A549 (cell line): ENCODE data around the gene SSH2. TPM values are rescaled to one million over a fixed set of nuclear protein-coding genes. Genes with fewer than 3 reads are reported as not detected.

Experiments
- ATAC-seq, 2 experiments: fragments of 200-7000 bp in 1 of 2; fragments of >200 bp in 1 of 2; cut with Nextera tagmentation in 1 of 2; cut with Tn5 transposase in 1 of 2; 3 replicates each; pipeline versions ENCODE4 v1.8.0 to v1.9.1; 2018 to 2020; ENCODE audit warnings: mild to moderate bottlenecking in 1 of 2, moderate library complexity in 1 of 2
- CTCF ChIA-PET: fragments of 300-600 bp; sonication (Branson Sonifier 250); formaldehyde crosslinking; extraction: SDS; loops from one replicate; lab custom pipeline; 2021; ENCODE audit warnings: antibody characterized with exemption, inconsistent platforms; lab: Yijun Ruan, JAX
- POLR2A ChIA-PET: fragments of 350-600 bp; formaldehyde crosslinking; extraction: SDS; loops from one replicate; lab custom pipeline; 2021; ENCODE audit warnings: antibody characterized with exemption, inconsistent platforms; lab: Yijun Ruan, JAX
- DNase-seq, 2 experiments: peaks; one replicate each; pipeline versions ENCODE4 v3.0.0 to v3.0.0-alpha.2; 2011 to 2016; ENCODE audit warnings: low read depth in 1 of 2, low spot score in 1 of 2
- FAIRE-seq: peaks from 2 replicates; lab custom pipeline; 2011; peaks lifted over from hg19 to GRCh38; lab: Jason Lieb, UNC
- H3K27ac ChIP-seq, 2 experiments: fragments of >200 bp; sonication (Bioruptor Twin); formaldehyde crosslinking; 3 replicates each; pipeline ENCODE4 v1.5.1; 2016 to 2017
- H3K4me1 ChIP-seq: fragments of >200 bp; sonication (Bioruptor Twin); formaldehyde crosslinking; 3 replicates; pipeline ENCODE4 v1.6.1; 2016
- H3K4me2 ChIP-seq: fragments of >200 bp; sonication (Bioruptor Twin); formaldehyde crosslinking; 3 replicates; pipeline ENCODE4 v1.6.1; 2016
- H3K4me3 ChIP-seq: fragments of >200 bp; sonication (Bioruptor Twin); formaldehyde crosslinking; 3 replicates; pipeline ENCODE4 v1.5.1; 2016
- H3K9me3 ChIP-seq: fragments of >200 bp; sonication (Bioruptor Twin); formaldehyde crosslinking; 3 replicates; pipeline ENCODE4 v1.6.1; 2016
- CBX8 ChIP-seq: fragments of 200-600 bp; sonication (generic); IDR thresholded peaks from 2 replicates; pipeline ENCODE4 v1.6.1; 2016
- CEBPB ChIP-seq, 2 experiments: fragments of >200 bp in 1 of 2; sonication (Bioruptor Twin) in 1 of 2; formaldehyde crosslinking in 1 of 2; IDR thresholded peaks; 2 replicates each; pipeline ENCODE4 v1.6.1; 2012 to 2016
- CTCF ChIP-seq: fragments of >200 bp; sonication (Bioruptor Twin); formaldehyde crosslinking; IDR thresholded peaks from 3 replicates; pipeline ENCODE4 v1.5.1; 2016
- EHF ChIP-seq: fragments of 250-450 bp; sonication (Bioruptor Pico); IDR thresholded peaks from 2 replicates; pipeline ENCODE4 v1.5.0; 2020; ENCODE audit warnings: mild to moderate bottlenecking
- FOSB ChIP-seq: fragments of 250-450 bp; sonication (Bioruptor Pico); IDR thresholded peaks from 2 replicates; pipeline ENCODE4 v1.5.0; 2020; ENCODE audit warnings: mild to moderate bottlenecking, moderate library complexity
- FOXS1 ChIP-seq: fragments of 250-450 bp; sonication (Bioruptor Pico); IDR thresholded peaks from 2 replicates; pipeline ENCODE4 v1.5.0; 2020; ENCODE audit warnings: mild to moderate bottlenecking, moderate library complexity
- HMGXB4 ChIP-seq: fragments of 250-450 bp; sonication (Bioruptor Pico); IDR thresholded peaks from 2 replicates; pipeline ENCODE4 v1.5.0; 2021; ENCODE audit warnings: mild to moderate bottlenecking, moderate library complexity, borderline replicate concordance
- HOXA7 ChIP-seq: fragments of 250-450 bp; sonication (Bioruptor Pico); IDR thresholded peaks from 2 replicates; pipeline ENCODE4 v1.5.0; 2020; ENCODE audit warnings: mild to moderate bottlenecking, moderate library complexity
- KDM5A ChIP-seq: fragments of 200-600 bp; sonication (generic); IDR thresholded peaks from 2 replicates; pipeline ENCODE4 v1.6.1; 2016; ENCODE audit warnings: antibody characterized with exemption, mild to moderate bottlenecking
- MAZ ChIP-seq: fragments of 150-350 bp; IDR thresholded peaks from 2 replicates; pipeline ENCODE4 v1.6.1; 2014; ENCODE audit warnings: antibody characterized with exemption, low read depth, low read length, borderline replicate concordance
- NFE2L2 ChIP-seq: fragments of 150-350 bp; conservative IDR thresholded peaks from 2 replicates; pipeline ENCODE4 v1.6.1; 2014; ENCODE audit warnings: low read length
- NPAS2 ChIP-seq: fragments of 250-450 bp; sonication (Bioruptor Pico); IDR thresholded peaks from 2 replicates; pipeline ENCODE4 v1.8.0; 2022; ENCODE audit warnings: mild to moderate bottlenecking, moderate library complexity, borderline replicate concordance
- NR3C1 ChIP-seq: fragments of >200 bp; sonication (Bioruptor Twin); formaldehyde crosslinking; IDR thresholded peaks from 3 replicates; pipeline ENCODE4 v1.6.1; 2017
- PBX3 ChIP-seq: IDR thresholded peaks from 2 replicates; pipeline ENCODE4 v1.6.1; 2012
- RARB ChIP-seq: fragments of 250-450 bp; sonication (Bioruptor Pico); IDR thresholded peaks from 2 replicates; pipeline ENCODE4 v1.8.0; 2021; ENCODE audit warnings: mild to moderate bottlenecking, moderate library complexity
- RNF2 ChIP-seq: fragments of 200-600 bp; sonication (generic); IDR thresholded peaks from 2 replicates; pipeline ENCODE4 v1.6.1; 2016; ENCODE audit warnings: low read depth, mild to moderate bottlenecking, antibody characterized with exemption, moderate library complexity, borderline replicate concordance
- SREBF2 ChIP-seq: fragments of 450-650 bp; IDR thresholded peaks from 2 replicates; pipeline ENCODE4 v1.6.1; 2014; ENCODE audit warnings: mild to moderate bottlenecking, moderate library complexity
- TFCP2L1 ChIP-seq: fragments of 250-450 bp; sonication (Bioruptor Pico); IDR thresholded peaks from 2 replicates; pipeline ENCODE4 v1.5.0; 2021; ENCODE audit warnings: mild to moderate bottlenecking
- TP53 ChIP-seq: fragments of 250-450 bp; sonication (Bioruptor Pico); IDR thresholded peaks from 2 replicates; pipeline ENCODE4 v1.5.0; 2021; ENCODE audit warnings: mild to moderate bottlenecking, moderate library complexity
- WGBS: methylation state at CpG from one replicate; pipeline ENCODE4 v1.1.6; 2017; ENCODE audit errors: missing lambda C conversion rate; 5-methylcytosine and 5-hydroxymethylcytosine counted together
- polyA plus RNA-seq, 4 experiments: library from polyadenylated mRNA; depleted of rRNA in 3 of 4; stranded (reverse); fragments of >200 nt; fragmentation: RNase III in 1 of 4; extraction: RNeasy Plus Mini Kit Qiagen cat#74134 plus additional on column Dnase treatment in 1 of 4; gene quantifications; 2 replicates in 3 of 4; 3 replicates in 1 of 4; pipeline ENCODE4 v1.2.3, GENCODE V29; 2011 to 2017
- TF ChIP-seq, protein P1 (sequence below): fragments of >200 bp; sonication (Bioruptor Twin); formaldehyde crosslinking; IDR thresholded peaks from 3 replicates; pipeline ENCODE4 v1.6.1; 2016
- TF ChIP-seq, protein P2 (sequence below): IDR thresholded peaks from 2 replicates; pipeline ENCODE4 v1.6.1; 2012; ENCODE audit warnings: low read depth, borderline replicate concordance
- TF ChIP-seq, protein P3 (sequence below): fragments of 250-450 bp; sonication (Bioruptor Pico); IDR thresholded peaks from 2 replicates; pipeline ENCODE4 v1.5.0; 2020; ENCODE audit warnings: low read depth, mild to moderate bottlenecking, moderate library complexity

The SSH2 gene
- polyA plus RNA-seq, 2 of the 4 experiments (the other 2 are of a cell fraction): 20.7 to 24.5 TPM

GRCh38 chr17:29615492-29616299 is 314.3 kb downstream of the SSH2 start:
- Histone ChIP-seq H3K4me2 (peak overlapping the region; percentile 55), H3K9me3 (no peaks in the 10 kb centered on the region), H3K4me1 (peaks cover 45% of the 10 kb centered on the region), H3K4me3 (no peak overlapping the region), H3K27ac (peak overlapping the region in 1 of 2 experiments; percentile 18; a peak in 1 of 6 replicates)
- TF ChIP-seq CTCF (no peak), RNF2 (no peak), NR3C1 (no peak), TP53 (no peak), MAZ (no peak), NPAS2 (CRISPR knock-in tag) (no peak), TFCP2L1 (CRISPR knock-in tag) (no peak), RARB (CRISPR knock-in tag) (no peak), HOXA7 (CRISPR knock-in tag) (no peak), NFE2L2 (no peak), CBX8 (no peak), HMGXB4 (CRISPR knock-in tag) (no peak), FOSB (no peak), FOXS1 (no peak), CEBPB (IDR thresholded peaks at IDR 0.05) (no peak)
- TF ChIP-seq, protein P1, sequence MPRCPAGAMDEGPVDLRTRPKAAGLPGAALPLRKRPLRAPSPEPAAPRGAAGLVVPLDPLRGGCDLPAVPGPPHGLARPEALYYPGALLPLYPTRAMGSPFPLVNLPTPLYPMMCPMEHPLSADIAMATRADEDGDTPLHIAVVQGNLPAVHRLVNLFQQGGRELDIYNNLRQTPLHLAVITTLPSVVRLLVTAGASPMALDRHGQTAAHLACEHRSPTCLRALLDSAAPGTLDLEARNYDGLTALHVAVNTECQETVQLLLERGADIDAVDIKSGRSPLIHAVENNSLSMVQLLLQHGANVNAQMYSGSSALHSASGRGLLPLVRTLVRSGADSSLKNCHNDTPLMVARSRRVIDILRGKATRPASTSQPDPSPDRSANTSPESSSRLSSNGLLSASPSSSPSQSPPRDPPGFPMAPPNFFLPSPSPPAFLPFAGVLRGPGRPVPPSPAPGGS: no peak
- TF ChIP-seq, protein P2, sequence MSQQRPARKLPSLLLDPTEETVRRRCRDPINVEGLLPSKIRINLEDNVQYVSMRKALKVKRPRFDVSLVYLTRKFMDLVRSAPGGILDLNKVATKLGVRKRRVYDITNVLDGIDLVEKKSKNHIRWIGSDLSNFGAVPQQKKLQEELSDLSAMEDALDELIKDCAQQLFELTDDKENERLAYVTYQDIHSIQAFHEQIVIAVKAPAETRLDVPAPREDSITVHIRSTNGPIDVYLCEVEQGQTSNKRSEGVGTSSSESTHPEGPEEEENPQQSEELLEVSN: no peak
- ChIA-PET CTCF (interaction anchor here (0.8 to 23.2 kb wide), 13 partner anchors 10 to 478 kb away, joined by 3 to 447 read pairs (median 12); partner anchors contain the start of genes ABHD15, ANKRD13B and TP53I13), POLR2A (interaction anchor here (0.6 kb wide), 1 partner anchor 24 kb away, joined by 3 read pairs; no protein-coding TSS in a partner anchor)
- FAIRE-seq: no peak
- DNase-seq: peak; percentile 73 to 74
- 65% methylated on average over 45 of the region's 74 CpGs for WGBS
- peak in 1 of 2 experiments; percentile 62; a peak in 3 of 6 replicates for ATAC-seq

DNA sequence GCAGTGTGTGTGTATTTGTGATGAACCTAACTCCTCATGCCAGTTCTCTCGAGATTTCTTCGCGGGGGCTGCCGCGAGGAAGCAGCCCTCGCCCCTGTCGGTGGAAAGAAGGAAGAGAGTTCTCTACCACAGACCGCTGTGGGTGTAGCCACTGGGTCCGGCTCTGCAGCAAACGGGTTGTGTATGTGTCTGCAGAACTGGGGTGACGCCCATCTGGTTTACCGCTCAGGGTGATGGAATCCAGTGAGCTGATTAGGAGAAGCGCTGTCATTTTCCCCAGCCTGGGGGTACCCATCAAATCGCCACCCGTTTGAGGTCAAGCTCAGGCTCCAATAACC is 315.0 kb downstream of the SSH2 start:
- no peak overlapping the region for H3K4me3 ChIP-seq
- no peak for ATAC-seq
- 87% methylated on average over 15 of the region's 15 CpGs for WGBS
- no peaks in the 10 kb centered on the region for H3K9me3 ChIP-seq
- no peak overlapping the region for H3K27ac ChIP-seq
- peak overlapping the region; percentile 55; the same call in 1 of the 3 replicates for H3K4me2 ChIP-seq
- H3K4me1 ChIP-seq: peaks cover 39% of the 10 kb centered on the region
- ChIA-PET CTCF (interaction anchor here (1.7 to 23.2 kb wide), 7 partner anchors 12 to 466 kb away, joined by 4 to 447 read pairs (median 52); partner anchors contain the start of genes ABHD15, ANKRD13B and TP53I13), POLR2A (no interaction called here)
- DNase-seq: no peak
- no peak for FAIRE-seq
- TF ChIP-seq PBX3 (no peak), KDM5A (no peak), EHF (CRISPR knock-in tag) (no peak), SREBF2 (no peak), NPAS2 (CRISPR knock-in tag) (no peak), CBX8 (no peak), CTCF (no peak)
- TF ChIP-seq, protein P3, sequence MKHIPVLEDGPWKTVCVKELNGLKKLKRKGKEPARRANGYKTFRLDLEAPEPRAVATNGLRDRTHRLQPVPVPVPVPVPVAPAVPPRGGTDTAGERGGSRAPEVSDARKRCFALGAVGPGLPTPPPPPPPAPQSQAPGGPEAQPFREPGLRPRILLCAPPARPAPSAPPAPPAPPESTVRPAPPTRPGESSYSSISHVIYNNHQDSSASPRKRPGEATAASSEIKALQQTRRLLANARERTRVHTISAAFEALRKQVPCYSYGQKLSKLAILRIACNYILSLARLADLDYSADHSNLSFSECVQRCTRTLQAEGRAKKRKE (CRISPR knock-in tag): no peak
